ENCODE results near the gene HUNK.
"Not testable (repeated sequence)": the region's sequence is repeated elsewhere in the genome, so short reads cannot be mapped to it uniquely, and the experiment has no call there.

The HUNK gene

DNA sequence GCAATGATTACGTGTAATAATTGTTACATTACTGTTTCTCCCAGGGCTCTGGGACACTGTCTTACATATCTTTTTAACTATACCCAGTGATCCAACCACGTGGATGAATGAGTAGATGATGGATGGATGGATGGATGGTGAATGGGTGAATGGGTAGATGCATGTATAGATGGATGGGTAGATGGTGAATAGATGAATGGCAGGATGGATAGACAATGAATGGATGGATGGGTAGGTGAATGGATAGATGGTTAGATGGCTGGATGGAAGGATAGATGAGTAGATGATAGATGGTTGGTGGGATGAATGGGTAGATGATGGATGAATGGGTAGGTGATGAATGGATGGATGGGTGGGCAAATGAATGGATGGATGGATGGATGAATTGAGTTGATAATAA, 135.9 kb downstream of the HUNK start:
- no peak for DNase-seq

DNA sequence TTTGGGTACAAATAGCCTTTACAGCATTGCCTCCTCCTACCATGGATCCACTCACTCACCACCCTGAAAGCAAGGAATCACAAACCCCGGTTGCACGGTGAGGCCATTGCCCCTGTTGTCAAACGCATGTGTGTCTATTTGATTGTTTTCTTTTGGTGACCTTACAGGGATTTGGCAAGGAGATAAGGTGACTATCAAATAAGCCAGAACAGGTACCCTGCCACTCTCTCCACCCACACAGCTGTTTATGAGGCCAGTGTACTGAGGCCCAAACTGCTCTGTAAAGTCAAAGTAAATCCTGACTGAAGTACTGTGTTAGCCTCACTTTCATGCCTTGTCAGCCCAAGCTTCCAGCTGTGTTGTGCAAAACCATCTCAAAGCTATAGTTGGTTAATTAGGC, 136.4 kb downstream of the HUNK start:
- no peak for DNase-seq

GRCh38 chr21:32015461-32016139, 142.8 kb downstream of the HUNK start:
- no peak for DNase-seq

DNA sequence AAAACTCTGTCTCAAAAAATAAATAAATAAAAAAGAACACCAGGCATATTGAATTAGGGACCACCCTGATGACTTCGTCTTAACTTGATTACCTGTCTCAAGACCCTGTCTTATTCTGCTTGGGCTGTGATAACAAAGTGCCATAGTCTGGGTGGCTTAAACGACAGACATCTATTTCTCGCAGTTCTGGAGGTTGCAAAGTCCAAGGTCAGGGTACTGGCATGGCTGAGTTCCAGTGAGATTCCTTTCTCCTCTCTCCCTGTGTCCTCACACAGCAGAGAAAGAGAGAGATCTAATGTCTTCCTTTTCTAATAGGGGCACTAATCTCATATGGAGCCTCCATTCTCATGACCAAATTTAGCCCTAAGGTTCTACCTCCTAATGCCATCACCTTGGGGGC, 145.6 kb downstream of the HUNK start:
- no peak for DNase-seq

DNA sequence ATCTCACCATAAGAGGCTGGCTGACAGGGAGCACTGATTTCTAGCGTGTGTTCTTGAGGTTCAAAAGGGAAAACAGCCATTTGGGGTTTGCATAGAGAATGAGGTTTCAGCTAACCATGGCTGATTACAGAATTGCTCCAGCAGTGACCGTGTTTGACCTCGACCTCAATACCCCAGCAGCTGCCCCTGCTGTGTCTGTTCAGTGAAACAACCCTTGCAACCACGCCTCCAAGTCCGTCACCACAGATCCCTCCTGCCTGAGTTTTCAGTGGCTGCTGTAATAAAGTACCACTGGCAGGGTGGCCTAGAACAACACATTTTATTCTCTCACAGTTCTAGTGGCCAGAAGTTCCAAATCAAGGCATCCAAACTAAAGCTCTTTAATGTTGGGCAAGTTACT, 147.7 kb downstream of the HUNK start:
- no peak for DNase-seq

DNA sequence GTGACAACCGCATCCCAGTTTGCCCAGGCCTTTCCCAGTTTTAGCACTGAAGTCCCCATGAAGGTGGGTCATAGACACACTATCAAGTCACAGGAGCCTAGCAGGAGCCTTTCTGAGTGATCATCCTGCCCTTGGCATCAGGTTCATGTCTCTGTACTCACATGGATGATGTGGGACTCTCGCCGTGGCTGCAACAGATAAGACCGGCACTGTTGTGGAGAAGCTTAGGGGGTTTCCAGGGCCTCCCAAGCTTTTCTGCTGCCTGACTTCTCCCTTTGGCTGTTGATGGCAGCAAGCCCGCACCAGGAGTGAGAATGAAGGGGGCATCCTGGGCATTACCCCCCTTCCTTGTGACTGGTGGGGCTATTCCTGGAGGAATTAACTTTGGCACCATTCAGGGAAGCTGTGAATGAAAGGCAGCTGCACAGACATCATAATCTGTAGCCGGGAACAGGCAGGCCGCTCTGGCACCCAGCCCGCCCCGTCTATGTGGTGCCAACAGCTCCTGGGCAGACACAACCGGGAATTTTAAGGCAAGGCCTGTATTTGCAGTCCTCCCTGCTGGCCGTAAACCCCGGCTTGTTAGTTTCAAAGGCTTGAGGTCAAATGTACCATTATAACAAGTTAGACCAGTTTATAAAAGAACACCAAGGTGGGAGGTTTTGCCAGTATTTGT, 148.6 kb downstream of the HUNK start:
- DNase-seq = no peak

GRCh38 chr21:32022146-32022545, 149.3 kb downstream of the HUNK start:
- DNase-seq = no peak

GRCh38 chr21:32030146-32030652, 157.4 kb downstream of the HUNK start:
- DNase-seq = no peak

DNA sequence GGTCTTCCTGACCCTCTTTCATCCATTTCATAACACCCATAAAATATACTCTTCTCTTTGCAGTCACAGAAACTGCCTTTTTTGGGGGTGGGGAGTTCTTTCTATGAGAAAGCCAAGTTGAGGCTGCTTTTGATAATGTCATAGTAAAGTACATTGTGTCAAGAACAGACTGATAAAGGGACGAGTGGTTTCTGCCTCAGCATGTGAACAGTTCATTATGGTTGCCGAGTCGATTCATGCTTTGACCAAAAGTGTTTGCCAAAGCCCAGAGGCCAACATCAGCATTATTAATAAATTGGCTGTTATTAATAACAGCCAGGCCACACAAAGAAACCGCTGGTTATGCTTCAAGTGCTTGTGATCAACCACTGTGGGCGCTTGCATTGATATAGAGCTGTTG, 162.0 kb downstream of the HUNK start:
- DNase-seq = no peak

DNA sequence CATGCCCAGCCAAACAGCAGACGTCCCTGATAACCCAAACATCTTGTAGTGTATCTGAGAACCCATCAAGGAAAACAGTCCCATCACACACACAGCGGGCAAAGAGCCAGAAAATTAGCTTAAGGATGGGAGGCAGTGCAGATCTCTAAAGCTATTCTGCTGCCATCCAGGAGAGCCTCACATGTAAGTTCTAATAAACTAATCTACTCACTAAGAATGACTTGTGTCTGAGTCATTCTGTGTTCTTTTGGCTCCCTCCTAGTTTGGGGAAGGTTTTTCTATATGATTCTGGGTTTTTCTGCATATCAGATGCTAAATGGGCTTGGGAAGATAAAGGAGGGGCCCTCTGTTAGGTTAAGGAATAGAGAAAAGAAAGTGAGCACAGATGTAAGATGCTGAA, 162.8 kb downstream of the HUNK start:
- DNase-seq = no peak

- DNase-seq = no peak
These were observed 163.9 kb downstream of the HUNK start for GRCh38 chr21:32036756-32037155.

DNA sequence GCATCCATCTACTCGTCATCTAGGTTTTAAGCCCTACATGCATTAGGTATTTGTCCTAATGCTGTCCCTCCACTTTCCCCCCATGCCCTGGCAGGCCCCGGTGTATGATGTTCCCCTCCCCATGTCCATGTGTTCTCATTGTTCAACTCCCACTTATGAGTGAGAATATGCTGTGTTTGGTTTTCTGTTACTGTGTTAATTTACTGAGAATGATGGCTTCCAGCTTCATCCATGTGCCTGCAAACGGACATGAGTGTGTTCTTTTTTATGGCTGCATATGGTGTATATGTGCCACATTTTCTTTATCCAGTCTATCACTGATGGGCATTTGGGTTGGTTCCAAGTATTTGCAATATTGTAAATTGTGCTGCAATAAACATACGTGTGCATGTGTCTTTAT, 165.9 kb downstream of the HUNK start:
- not testable (repeated sequence) for DNase-seq

DNA sequence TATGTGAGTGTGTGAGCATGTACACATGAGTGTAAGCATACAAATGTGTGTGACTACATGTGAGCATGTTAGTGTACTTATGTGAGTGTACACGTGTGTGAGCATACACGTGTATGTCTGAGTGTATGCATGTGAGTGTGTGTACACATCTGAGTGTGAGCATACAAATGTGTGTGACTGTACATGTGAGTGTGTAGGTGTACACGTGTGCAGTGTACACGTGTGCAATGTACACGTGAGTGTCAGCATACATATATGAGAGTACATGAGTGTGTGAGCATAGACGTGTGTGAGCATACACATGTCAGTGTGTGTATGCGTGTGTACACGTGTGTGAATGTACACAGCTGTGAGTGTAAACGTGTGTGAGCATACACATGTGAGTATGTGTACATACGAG, 170.6 kb downstream of the HUNK start:
- no peak for DNase-seq

DNA sequence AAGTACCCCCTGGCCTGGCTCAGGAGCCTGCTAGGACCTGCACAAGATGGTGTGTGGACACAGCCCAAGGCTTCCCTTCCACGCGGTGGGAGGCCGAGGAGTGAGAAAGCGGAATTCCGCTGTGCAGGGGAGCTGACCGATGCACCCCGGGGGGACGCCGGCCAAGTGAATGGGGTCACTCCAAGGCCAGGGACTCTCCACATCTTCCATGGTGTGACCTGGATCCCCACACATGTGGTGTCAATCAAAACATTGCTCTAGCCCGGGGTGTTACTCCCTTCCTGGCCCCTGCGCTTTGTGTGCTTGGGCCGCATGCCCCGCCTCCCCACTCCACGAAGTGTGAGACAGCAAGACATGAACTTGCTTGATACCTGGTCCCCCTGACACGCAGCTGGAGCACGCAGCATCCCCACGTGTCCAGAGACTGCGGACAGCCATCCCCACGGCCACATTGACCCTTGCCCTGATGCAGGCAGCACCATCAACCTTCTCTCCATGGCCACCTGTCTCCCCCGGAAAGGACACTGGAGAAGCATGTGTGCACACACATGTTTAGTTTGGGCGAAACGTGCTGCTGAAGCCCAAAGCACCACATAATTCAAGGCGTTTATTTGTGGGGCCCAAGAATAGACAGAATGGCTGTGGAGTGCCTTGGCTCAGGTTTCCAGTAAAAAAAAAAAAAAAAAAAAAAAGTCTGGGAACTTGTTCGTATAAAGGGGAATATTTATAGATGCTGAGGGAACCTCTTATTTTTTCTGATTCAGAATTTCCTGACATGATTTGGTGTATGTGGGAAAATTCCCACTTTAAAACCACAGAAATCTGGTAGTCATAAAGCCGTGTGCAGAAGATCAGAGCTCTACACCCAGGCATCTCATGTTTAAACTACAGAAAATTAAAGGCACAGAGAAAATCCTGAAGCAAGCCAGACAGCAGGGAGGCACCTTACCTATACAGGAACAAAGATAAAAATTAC, 171.7 kb downstream of the HUNK start:
- DNase-seq = no peak

DNA sequence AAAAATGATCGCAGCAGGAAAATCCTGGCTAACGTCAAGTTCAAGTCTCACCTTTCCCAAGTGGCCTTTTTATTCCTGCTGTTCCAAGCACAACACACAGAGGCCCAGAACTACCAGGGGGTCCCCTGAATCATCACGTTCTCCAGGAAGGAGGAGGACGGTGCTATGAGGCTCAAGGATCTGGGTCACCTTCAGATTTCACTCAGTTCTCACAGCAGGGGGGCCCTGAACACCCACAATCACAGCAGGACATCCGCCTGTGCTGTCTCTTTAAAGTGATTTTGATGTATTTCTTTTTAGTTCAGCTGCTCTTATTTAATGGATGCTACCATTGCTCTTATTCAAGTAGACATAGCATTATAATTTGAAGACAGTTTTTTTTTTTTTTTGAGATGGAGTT, 173.4 kb downstream of the HUNK start:
- no peak for DNase-seq

GRCh38 chr21:32048353-32048752, 175.5 kb downstream of the HUNK start:
- no peak for DNase-seq

Data from cerebellar nuclear complex (tissue), 1 donor.